ENCODE measurements around the gene DEGS2.
A peak's percentile ranks its signal among the peaks of the same experiment; 100 is the strongest.

The DEGS2 gene

GRCh38 chr14:100124551-100125088, 34.8 kb downstream of the DEGS2 start:
- H3K27ac Mint-ChIP-seq: no peak overlapping the region
- no peak overlapping the region for H3K4me3 Mint-ChIP-seq
- peaks cover 68% of the 10 kb centered on the region for H3K36me3 Mint-ChIP-seq (ENCODE audit: low read depth)
- no peak for DNase-seq (ENCODE audit: low spot score)
- no peaks in the 10 kb centered on the region for H3K27me3 Mint-ChIP-seq (ENCODE audit: low read depth)
- H3K9me3 Mint-ChIP-seq: no peaks in the 10 kb centered on the region
- H3K4me1 Mint-ChIP-seq (ENCODE audit: low read depth): peaks cover 10% of the 10 kb centered on the region

GRCh38 chr14:100123618-100124017, 35.8 kb downstream of the DEGS2 start:
- Mint-ChIP-seq H3K9me3 (no peaks in the 10 kb centered on the region), H3K27me3 (ENCODE audit: low read depth) (no peaks in the 10 kb centered on the region), H3K4me1 (ENCODE audit: low read depth) (peaks cover 10% of the 10 kb centered on the region), H3K36me3 (ENCODE audit: low read depth) (peaks cover 69% of the 10 kb centered on the region), H3K4me3 (no peak overlapping the region), H3K27ac (no peak overlapping the region)
- no peak for DNase-seq (ENCODE audit: low spot score)

- Mint-ChIP-seq H3K4me3 (no peak overlapping the region), H3K9me3 (no peaks in the 10 kb centered on the region), H3K27ac (peak overlapping the region; percentile 13), H3K36me3 (ENCODE audit: low read depth) (peaks cover 73% of the 10 kb centered on the region), H3K4me1 (ENCODE audit: low read depth) (peaks cover 10% of the 10 kb centered on the region), H3K27me3 (ENCODE audit: low read depth) (no peaks in the 10 kb centered on the region)
- no peak for DNase-seq (ENCODE audit: low spot score)
Measured at GRCh38 chr14:100122481-100123223, 36.8 kb downstream of the DEGS2 start.

DNA sequence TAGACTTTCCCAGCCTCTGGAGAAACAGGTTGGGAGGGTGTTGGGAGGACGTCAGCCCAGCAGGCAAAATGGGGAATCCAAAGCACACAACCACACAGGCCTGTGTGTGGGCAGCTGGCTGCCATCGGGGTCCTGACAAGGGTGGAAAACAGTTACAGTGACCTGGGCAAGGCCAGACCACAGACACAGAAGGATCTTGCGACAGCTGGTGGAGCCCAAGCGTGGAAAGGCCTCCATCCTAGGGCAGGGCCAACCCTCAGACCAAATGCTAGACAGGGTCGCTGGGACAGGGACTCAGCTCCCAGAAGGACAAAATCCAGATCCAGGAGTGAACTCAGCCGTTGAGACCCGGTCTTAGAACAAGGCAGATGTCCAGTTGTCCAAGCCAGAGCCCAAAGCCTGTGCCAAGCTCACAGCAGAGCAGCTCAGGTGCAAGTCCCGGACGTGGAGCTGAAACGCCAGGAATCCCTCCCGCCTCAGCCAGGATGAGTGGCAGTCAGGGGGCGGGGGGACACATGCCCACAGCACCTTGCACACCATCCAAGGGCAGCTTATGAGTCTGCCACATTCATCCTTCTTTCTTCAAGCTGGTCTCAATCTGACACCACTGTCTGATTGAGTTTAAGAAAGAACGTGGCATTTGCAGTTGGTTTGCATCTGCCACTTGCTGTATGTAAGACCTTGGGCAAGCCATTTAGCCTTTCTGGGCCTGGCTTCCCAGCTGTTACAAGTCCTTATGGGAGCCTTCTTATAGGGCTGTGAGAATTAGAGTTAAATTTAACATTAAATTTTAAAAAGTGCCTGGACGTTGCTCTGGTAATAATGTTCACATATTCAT, 37.6 kb downstream of the DEGS2 start:
- no peak for DNase-seq (ENCODE audit: low spot score)
- Mint-ChIP-seq H3K9me3 (no peaks in the 10 kb centered on the region), H3K36me3 (ENCODE audit: low read depth) (peaks cover 69% of the 10 kb centered on the region), H3K4me3 (no peak overlapping the region), H3K27me3 (ENCODE audit: low read depth) (no peaks in the 10 kb centered on the region), H3K27ac (no peak overlapping the region), H3K4me1 (ENCODE audit: low read depth) (peaks cover 10% of the 10 kb centered on the region)

GRCh38 chr14:100120522-100121269, 38.7 kb downstream of the DEGS2 start:
- no peaks in the 10 kb centered on the region for H3K9me3 Mint-ChIP-seq
- H3K4me1 Mint-ChIP-seq (ENCODE audit: low read depth): peaks cover 10% of the 10 kb centered on the region
- H3K27me3 Mint-ChIP-seq (ENCODE audit: low read depth): no peaks in the 10 kb centered on the region
- peak overlapping the region; percentile 6 for H3K27ac Mint-ChIP-seq
- DNase-seq (ENCODE audit: low spot score): no peak
- no peak overlapping the region for H3K4me3 Mint-ChIP-seq
- H3K36me3 Mint-ChIP-seq (ENCODE audit: low read depth): peaks cover 71% of the 10 kb centered on the region

GRCh38 chr14:100119251-100119650, 40.2 kb downstream of the DEGS2 start:
- H3K27me3 Mint-ChIP-seq (ENCODE audit: low read depth): no peaks in the 10 kb centered on the region
- H3K27ac Mint-ChIP-seq: peak overlapping the region; percentile 41
- DNase-seq (ENCODE audit: low spot score): no peak
- peaks cover 66% of the 10 kb centered on the region for H3K36me3 Mint-ChIP-seq (ENCODE audit: low read depth)
- H3K9me3 Mint-ChIP-seq: no peaks in the 10 kb centered on the region
- H3K4me3 Mint-ChIP-seq: no peak overlapping the region
- H3K4me1 Mint-ChIP-seq (ENCODE audit: low read depth): peaks cover 5% of the 10 kb centered on the region

GRCh38 chr14:100118396-100119011, 40.9 kb downstream of the DEGS2 start:
- no peak overlapping the region for H3K4me3 Mint-ChIP-seq

GRCh38 chr14:100117633-100118395, 41.6 kb downstream of the DEGS2 start:
- peaks cover 12% of the 10 kb centered on the region for H3K4me1 Mint-ChIP-seq (ENCODE audit: low read depth)
- H3K36me3 Mint-ChIP-seq (ENCODE audit: low read depth): peaks cover 68% of the 10 kb centered on the region
- H3K27ac Mint-ChIP-seq: peak overlapping the region; percentile 3
- no peaks in the 10 kb centered on the region for H3K9me3 Mint-ChIP-seq
- no peaks in the 10 kb centered on the region for H3K27me3 Mint-ChIP-seq (ENCODE audit: low read depth)
- H3K4me3 Mint-ChIP-seq: no peak overlapping the region
- no peak for DNase-seq (ENCODE audit: low spot score)

More at GRCh38 chr14:100118396-100119011, 40.9 kb downstream of the DEGS2 start:
- Mint-ChIP-seq H3K36me3 (ENCODE audit: low read depth) (peaks cover 66% of the 10 kb centered on the region), H3K4me1 (ENCODE audit: low read depth) (peaks cover 6% of the 10 kb centered on the region), H3K9me3 (no peaks in the 10 kb centered on the region), H3K27me3 (ENCODE audit: low read depth) (no peaks in the 10 kb centered on the region), H3K27ac (peak overlapping the region; percentile 3)
- no peak for DNase-seq (ENCODE audit: low spot score)

- no peaks in the 10 kb centered on the region for H3K27me3 Mint-ChIP-seq (ENCODE audit: low read depth)
- no peak for DNase-seq (ENCODE audit: low spot score)
- H3K4me1 Mint-ChIP-seq (ENCODE audit: low read depth): peaks cover 14% of the 10 kb centered on the region
- H3K27ac Mint-ChIP-seq: no peak overlapping the region
- H3K4me3 Mint-ChIP-seq: no peak overlapping the region
- H3K9me3 Mint-ChIP-seq: no peaks in the 10 kb centered on the region
- H3K36me3 Mint-ChIP-seq (ENCODE audit: low read depth): peaks cover 73% of the 10 kb centered on the region
Measured at GRCh38 chr14:100117026-100117425, 42.4 kb downstream of the DEGS2 start.

- no peak overlapping the region for H3K27ac Mint-ChIP-seq
Measured at GRCh38 chr14:100116134-100116533, 43.3 kb downstream of the DEGS2 start.

GRCh38 chr14:100115726-100116125, 43.7 kb downstream of the DEGS2 start:
- Mint-ChIP-seq H3K4me1 (ENCODE audit: low read depth) (peaks cover 14% of the 10 kb centered on the region), H3K27ac (no peak overlapping the region), H3K36me3 (ENCODE audit: low read depth) (peaks cover 71% of the 10 kb centered on the region), H3K4me3 (no peak overlapping the region), H3K9me3 (no peaks in the 10 kb centered on the region), H3K27me3 (ENCODE audit: low read depth) (no peaks in the 10 kb centered on the region)
- DNase-seq (ENCODE audit: low spot score): no peak

More at GRCh38 chr14:100116134-100116533, 43.3 kb downstream of the DEGS2 start:
- Mint-ChIP-seq H3K27me3 (ENCODE audit: low read depth) (no peaks in the 10 kb centered on the region), H3K4me1 (ENCODE audit: low read depth) (peaks cover 14% of the 10 kb centered on the region), H3K9me3 (no peaks in the 10 kb centered on the region), H3K36me3 (ENCODE audit: low read depth) (peaks cover 71% of the 10 kb centered on the region), H3K4me3 (no peak overlapping the region)
- DNase-seq (ENCODE audit: low spot score): no peak

DNA sequence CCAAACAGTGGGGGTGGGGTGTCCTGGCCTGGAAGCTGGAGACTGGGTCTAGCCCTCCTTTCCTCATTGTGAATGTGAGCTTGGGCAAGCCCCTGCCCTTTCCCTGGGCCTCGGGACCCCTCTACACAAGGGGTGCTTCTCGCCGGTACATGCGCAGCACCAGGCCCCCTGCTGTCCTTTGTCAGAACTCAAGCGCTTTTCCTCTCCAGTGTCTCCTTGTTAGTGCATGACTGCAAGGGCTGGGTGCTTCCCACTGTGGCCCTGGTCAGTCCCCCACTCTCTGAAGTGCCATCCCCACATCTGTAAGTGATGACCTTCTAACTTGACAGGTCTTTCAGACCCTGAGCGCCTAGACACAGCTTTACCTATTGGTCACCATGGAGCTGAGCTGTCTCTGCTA, 44.2 kb downstream of the DEGS2 start:
- DNase-seq (ENCODE audit: low spot score): no peak
- Mint-ChIP-seq H3K4me3 (no peak overlapping the region), H3K27ac (no peak overlapping the region), H3K27me3 (ENCODE audit: low read depth) (no peaks in the 10 kb centered on the region), H3K36me3 (ENCODE audit: low read depth) (peaks cover 68% of the 10 kb centered on the region), H3K9me3 (no peaks in the 10 kb centered on the region), H3K4me1 (ENCODE audit: low read depth) (peaks cover 12% of the 10 kb centered on the region)
